Eye (tissue), 1 donor: Measurements from ENCODE around the gene TAB2.
A peak's percentile ranks its signal among the peaks of the same experiment; 100 is the strongest.
"Not testable (repeated sequence)": the region's sequence is repeated elsewhere in the genome, so short reads cannot be mapped to it uniquely, and the experiment has no call there.

ENCODE experiments used
- DNase-seq: peaks from one replicate; pipeline ENCODE4 v3.0.0-alpha.2; 2015

TAB2 gene

GRCh38 chr6:149313070-149313469, 4.4 kb upstream of the TAB2 start:
- no peak for DNase-seq

- DNase-seq = no peak
Observed at GRCh38 chr6:149313861-149314260, 3.7 kb upstream of the TAB2 start.

GRCh38 chr6:149314325-149314905, 3.1 kb upstream of the TAB2 start:
- no peak for DNase-seq

GRCh38 chr6:149316108-149316727, 1.3 kb upstream of the TAB2 start:
- no peak for DNase-seq

GRCh38 chr6:149316740-149317643, 520 bp upstream of the TAB2 start:
- peak; percentile 96 for DNase-seq

GRCh38 chr6:149318581-149319286, 1.2 kb downstream of the TAB2 start:
- DNase-seq = peak; percentile 67

- DNase-seq = no peak
Observed at GRCh38 chr6:149319422-149319821, 1.9 kb downstream of the TAB2 start.

- DNase-seq = not testable (repeated sequence)
Observed at GRCh38 chr6:149320016-149320415, 2.5 kb downstream of the TAB2 start.

- no peak for DNase-seq
Observed at GRCh38 chr6:149320796-149321195, 3.3 kb downstream of the TAB2 start.

GRCh38 chr6:149323353-149323752, 5.8 kb downstream of the TAB2 start:
- DNase-seq = no peak

- DNase-seq = no peak
Observed at GRCh38 chr6:149323925-149324324, 6.4 kb downstream of the TAB2 start.

- no peak for DNase-seq
Observed at GRCh38 chr6:149324428-149324827, 6.9 kb downstream of the TAB2 start.

- DNase-seq = no peak
Observed at GRCh38 chr6:149325648-149326236, 8.2 kb downstream of the TAB2 start.

GRCh38 chr6:149327638-149328037, 10.1 kb downstream of the TAB2 start:
- DNase-seq = no peak

GRCh38 chr6:149328083-149328482, 10.6 kb downstream of the TAB2 start:
- no peak for DNase-seq

- no peak for DNase-seq
Observed at GRCh38 chr6:149329529-149329928, 12.0 kb downstream of the TAB2 start.

GRCh38 chr6:149330133-149330532, 12.6 kb downstream of the TAB2 start:
- no peak for DNase-seq

GRCh38 chr6:149331043-149331807, 13.7 kb downstream of the TAB2 start:
- DNase-seq = no peak

- no peak for DNase-seq
Observed at GRCh38 chr6:149331871-149332270, 14.4 kb downstream of the TAB2 start.

GRCh38 chr6:149332602-149333265, 15.2 kb downstream of the TAB2 start:
- no peak for DNase-seq

GRCh38 chr6:149333266-149333620, 15.7 kb downstream of the TAB2 start:
- no peak for DNase-seq

- no peak for DNase-seq
Observed at GRCh38 chr6:149334201-149334600, 16.7 kb downstream of the TAB2 start.
